ENCODE data around the gene DUSP22. TPM values are rescaled to one million over a fixed set of nuclear protein-coding genes. Genes with fewer than 3 reads are reported as not detected.

The DUSP22 gene
- total and polyA plus RNA-seq, 4 donors: 9.5 to 31.0 (median 20.1) TPM

DNA sequence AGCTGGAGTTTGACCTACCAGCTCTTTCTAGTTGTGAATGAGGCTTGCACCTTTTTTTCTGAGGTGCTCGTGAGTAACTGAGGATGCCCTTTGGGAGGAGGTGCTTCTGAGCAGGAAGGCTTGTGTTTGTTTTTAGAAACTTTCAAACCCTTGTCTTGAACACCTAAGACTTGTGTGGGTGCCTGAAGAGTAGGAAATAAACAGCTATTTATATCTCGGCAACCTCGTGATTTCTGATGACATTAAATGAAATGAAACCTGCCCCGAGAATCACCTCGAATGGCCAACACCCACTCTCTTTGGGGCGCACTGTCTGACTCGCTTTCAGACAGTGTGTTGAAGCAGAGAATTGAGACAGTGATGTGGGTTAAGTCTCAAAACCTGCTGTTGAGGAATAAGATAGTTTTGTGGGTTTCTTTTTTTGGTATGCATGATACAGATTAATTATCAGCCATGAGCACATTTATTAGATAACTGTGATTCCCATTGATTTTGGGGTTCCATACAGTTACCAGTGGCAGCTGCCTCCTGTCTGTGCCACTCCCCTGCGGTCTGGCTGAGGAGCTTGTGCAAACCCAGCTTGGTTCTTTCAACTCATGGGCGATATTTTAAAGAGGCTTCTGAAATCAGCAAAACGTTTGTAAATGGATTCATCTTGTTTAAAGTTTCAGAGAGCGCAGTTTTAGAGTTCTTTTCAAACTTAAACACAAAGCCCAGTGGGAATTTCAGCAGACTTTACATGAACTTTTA is 107.7 kb downstream of the DUSP22 start:
- TF ChIP-seq JUND (IDR thresholded peaks at IDR 0.05) (no peak), GABPA (IDR thresholded peaks at IDR 0.05 in 1 of 2, conservative IDR thresholded peaks at IDR 0.05 in 1 of 2) (no peak), ATF3 (IDR thresholded peaks at IDR 0.05) (no peak), YY1 (IDR thresholded peaks at IDR 0.05) (no peak), CTCF (IDR thresholded peaks at IDR 0.05; ENCODE audit: low read depth, low read length, missing input control) (no peak), RXRA (IDR thresholded peaks at IDR 0.05) (no peak), HNF4A (conservative IDR thresholded peaks at IDR 0.05) (no peak), NR2F2 (IDR thresholded peaks at IDR 0.05) (no peak), FOXA1 (IDR thresholded peaks at IDR 0.05) (no peak)
- Histone ChIP-seq H3K9me3 (ENCODE audit: control insufficient read depth in 4 of 4, low read length in 3 of 4) (peaks cover 0 to 2% (median 0%) of the 10 kb centered on the region in 4 donors), H3K27me3 (ENCODE audit: control insufficient read depth in 4 of 4, insufficient read depth in 4 of 4, low read length in 3 of 4) (peaks cover 0 to 5% (median 0%) of the 10 kb centered on the region in 4 donors), H3K36me3 (ENCODE audit: control insufficient read depth in 4 of 4, insufficient read depth in 3 of 4, low read depth in 1 of 4, low read length in 3 of 4) (no peaks in the 10 kb centered on the region), H3K27ac (ENCODE audit: low read depth in 1 of 2, low read length in 2 of 2) (no peak overlapping the region), H3K4me1 (ENCODE audit: control insufficient read depth in 4 of 4, insufficient read depth in 4 of 4, low read length in 3 of 4) (no peaks in the 10 kb centered on the region), H3K9ac (ENCODE audit: low read depth in 1 of 2, low read length in 2 of 2) (no peak overlapping the region), H3K4me3 (ENCODE audit: low read depth in 1 of 3, low read length in 3 of 3) (no peak overlapping the region)
- no peak for DNase-seq (ENCODE audit: low spot score)
- 74% methylated on average over 11 of the region's 11 CpGs for WGBS

DNA sequence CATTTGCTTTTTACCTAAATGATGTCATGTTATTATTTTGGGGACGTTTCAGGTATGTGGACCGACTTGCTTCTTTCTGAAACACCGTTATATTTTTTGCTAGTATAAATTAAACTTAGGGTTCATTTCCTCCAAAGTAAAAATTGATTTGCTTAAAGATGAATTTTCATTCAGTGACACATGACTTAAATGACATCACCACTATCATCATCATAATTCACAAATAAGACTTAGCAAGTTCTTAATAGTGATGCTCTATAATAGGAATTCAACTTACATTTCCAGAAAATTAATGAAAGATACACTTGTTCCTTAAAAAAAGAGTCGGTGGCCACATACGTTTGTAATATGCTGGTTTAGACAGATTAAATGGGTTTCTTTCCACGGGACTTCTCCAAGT is 108.5 kb downstream of the DUSP22 start:
- Histone ChIP-seq H3K27ac (ENCODE audit: low read depth in 1 of 2, low read length in 2 of 2) (no peak overlapping the region), H3K27me3 (ENCODE audit: control insufficient read depth in 4 of 4, insufficient read depth in 4 of 4, low read length in 3 of 4) (peaks cover 0 to 5% (median 0%) of the 10 kb centered on the region in 4 donors), H3K36me3 (ENCODE audit: control insufficient read depth in 4 of 4, insufficient read depth in 3 of 4, low read depth in 1 of 4, low read length in 3 of 4) (no peaks in the 10 kb centered on the region), H3K4me3 (ENCODE audit: low read depth in 1 of 3, low read length in 3 of 3) (no peak overlapping the region), H3K9ac (ENCODE audit: low read depth in 1 of 2, low read length in 2 of 2) (no peak overlapping the region), H3K4me1 (ENCODE audit: control insufficient read depth in 4 of 4, insufficient read depth in 4 of 4, low read length in 3 of 4) (no peaks in the 10 kb centered on the region), H3K9me3 (ENCODE audit: control insufficient read depth in 4 of 4, low read length in 3 of 4) (peaks cover 0 to 6% (median 0%) of the 10 kb centered on the region in 4 donors)
- TF ChIP-seq REST (IDR thresholded peaks at IDR 0.05) (no peak), HNF4G (IDR thresholded peaks at IDR 0.05) (no peak), RAD21 (IDR thresholded peaks at IDR 0.05) (no peak)
- 82% methylated on average over 6 of the region's 6 CpGs for WGBS
- no peak for DNase-seq (ENCODE audit: low spot score)

Other genes starting within 250 kb of the DUSP22 start
- 1 to 10 TPM; 1.0 to 1.2 TPM for gene IRF4, start 99.3 kb downstream of the DUSP22 start, total RNA-seq
- gene IRF4, start 99.3 kb downstream of the DUSP22 start, polyA plus RNA-seq: 1 to 10 TPM in 1 of 2 donors, under 1 TPM in 1; 0.68 to 1.6 TPM